Activated naive CD8-positive, alpha-beta T cell treated with anti-CD3 and anti-CD28 coated beads, Interleukin-2, amount 10 ng/mL, durations not matched to agents 7 days and 5 days (primary cell): ENCODE results near the gene PALM. TPM values are rescaled to one million over a fixed set of nuclear protein-coding genes. Genes with fewer than 3 reads are reported as not detected.
"Not testable (repeated sequence)": the region's sequence is repeated elsewhere in the genome, so short reads cannot be mapped to it uniquely, and the experiment has no call there.

Experiments used
- ATAC-seq: fragments of 150-1000 bp; cut with Tn5 transposase; one replicate; pipeline ENCODE4 v1.10.0; 2021; ENCODE audit warnings: low read depth, moderate library complexity
- POLR2A ChIA-PET: fragments of 350-600 bp; sonication (Branson Sonifier 250); formaldehyde crosslinking; loops from one replicate; lab custom pipeline; 2021; ENCODE audit warnings: antibody characterized with exemption; lab: Charles Lee
- DNase-seq: peaks from one replicate; pipeline ENCODE4 v3.0.0; 2021
- H3K27ac Mint-ChIP-seq: one replicate; pipeline ENCODE4 v1.8.0; 2022; ENCODE audit warnings: mild to moderate bottlenecking, mixed read lengths
- H3K27me3 Mint-ChIP-seq: one replicate; pipeline ENCODE4 v1.8.0; 2022; ENCODE audit warnings: mild to moderate bottlenecking, moderate library complexity, mixed read lengths
- H3K36me3 Mint-ChIP-seq: one replicate; pipeline ENCODE4 v1.8.0; 2021; ENCODE audit warnings: mild to moderate bottlenecking, mixed read lengths
- H3K4me1 Mint-ChIP-seq: one replicate; pipeline ENCODE4 v1.8.0; 2021; ENCODE audit warnings: mixed read lengths
- H3K4me3 Mint-ChIP-seq: one replicate; pipeline ENCODE4 v1.8.0; 2022; ENCODE audit warnings: mild to moderate bottlenecking, moderate library complexity, mixed read lengths
- H3K9me3 Mint-ChIP-seq: one replicate; pipeline ENCODE4 v1.8.0; 2021; ENCODE audit warnings: mixed read lengths
- total RNA-seq, 2 experiments: library from RNA; stranded (reverse); gene quantifications; one replicate each; pipeline ENCODE4 v1.2.3, GENCODE V29; 2021

PALM gene
- not detected for total RNA-seq

GRCh38 chr19:708154-709143, at the start of gene PALM:
PALM (plus strand) TSS chr19:708935; CDS start chr19:709147, 212 bp downstream.
- DNase-seq (no peak), ATAC-seq (no peak)
- no peaks in the 10 kb centered on the region for H3K9me3 Mint-ChIP-seq
- H3K36me3 Mint-ChIP-seq: no peaks in the 10 kb centered on the region
- peaks cover 36% of the 10 kb centered on the region for H3K27me3 Mint-ChIP-seq
- no peak within 1 kb of the TSS for H3K27ac Mint-ChIP-seq
- H3K4me1 Mint-ChIP-seq: no peaks in the 10 kb centered on the region
- no peak within 1 kb of the TSS for H3K4me3 Mint-ChIP-seq
- POLR2A ChIA-PET: interaction anchor here (0.6 kb wide), 1 partner anchor 10 kb away, joined by 3 read pairs; no protein-coding TSS in a partner anchor

GRCh38 chr19:660793-661426, 47.8 kb upstream of the PALM start:
- ATAC-seq: peak; percentile 7
- H3K9me3 Mint-ChIP-seq: no peaks in the 10 kb centered on the region
- POLR2A ChIA-PET: interaction anchor here (0.6 to 2.1 kb wide), 12 partner anchors 16 to 222 kb away, joined by 3 to 15 read pairs (median 4); partner anchors contain the start of genes BSG, CDC34, FSTL3 and POLRMT
- no peaks in the 10 kb centered on the region for H3K27me3 Mint-ChIP-seq
- H3K4me1 Mint-ChIP-seq: peaks cover 24% of the 10 kb centered on the region
- no peak for DNase-seq
- H3K4me3 Mint-ChIP-seq: peak overlapping the region; percentile 93
- H3K36me3 Mint-ChIP-seq: peaks cover 8% of the 10 kb centered on the region
- H3K27ac Mint-ChIP-seq: peak overlapping the region; percentile 95

GRCh38 chr19:661427-662196, 47.1 kb upstream of the PALM start:
- DNase-seq: peak; percentile 72
- H3K27ac Mint-ChIP-seq: peak overlapping the region; percentile 95
- ATAC-seq: peak; percentile 57
- peaks cover 23% of the 10 kb centered on the region for H3K4me1 Mint-ChIP-seq
- peak overlapping the region; percentile 93 for H3K4me3 Mint-ChIP-seq
- no peaks in the 10 kb centered on the region for H3K9me3 Mint-ChIP-seq
- H3K27me3 Mint-ChIP-seq: no peaks in the 10 kb centered on the region
- POLR2A ChIA-PET: interaction anchor here (0.7 to 2.1 kb wide), 8 partner anchors 15 to 150 kb away, joined by 3 to 15 read pairs (median 5); partner anchors contain the start of genes FSTL3 and POLRMT
- peaks cover 8% of the 10 kb centered on the region for H3K36me3 Mint-ChIP-seq

- Mint-ChIP-seq H3K9me3 (no peaks in the 10 kb centered on the region), H3K4me3 (peak overlapping the region; percentile 93)
Observed at GRCh38 chr19:662207-662961, 46.4 kb upstream of the PALM start.

GRCh38 chr19:662962-663681, 45.6 kb upstream of the PALM start, which contains the start of gene RNF126:
RNF126 (minus strand) TSS chr19:663214; CDS start chr19:663121, 93 bp downstream.
- Mint-ChIP-seq H3K27me3 (no peaks in the 10 kb centered on the region), H3K4me3 (peak within 1 kb of the TSS; percentile 93), H3K9me3 (no peaks in the 10 kb centered on the region), H3K27ac (peak within 1 kb of the TSS; percentile 95), H3K36me3 (peaks cover 8% of the 10 kb centered on the region), H3K4me1 (peaks cover 23% of the 10 kb centered on the region)
- DNase-seq: peak; percentile 93
- ATAC-seq: peak; percentile 51
- POLR2A ChIA-PET: interaction anchor here (0.8 to 2.2 kb wide), 11 partner anchors 14 to 152 kb away, joined by 3 to 21 read pairs (median 5); partner anchors contain the start of genes BSG and POLRMT

More at GRCh38 chr19:662207-662961, 46.4 kb upstream of the PALM start:
- Mint-ChIP-seq H3K36me3 (peaks cover 8% of the 10 kb centered on the region), H3K27me3 (no peaks in the 10 kb centered on the region), H3K27ac (peak overlapping the region; percentile 95), H3K4me1 (peaks cover 23% of the 10 kb centered on the region)
- POLR2A ChIA-PET: interaction anchor here (1.0 to 2.2 kb wide), 7 partner anchors 15 to 136 kb away, joined by 3 to 21 read pairs (median 5); partner anchors contain the start of genes BSG and POLRMT
- peak; percentile 77 for DNase-seq
- ATAC-seq: peak; percentile 38

- H3K36me3 Mint-ChIP-seq: peaks cover 8% of the 10 kb centered on the region
- H3K4me3 Mint-ChIP-seq: peak overlapping the region; percentile 88
- peaks cover 23% of the 10 kb centered on the region for H3K4me1 Mint-ChIP-seq
- no peaks in the 10 kb centered on the region for H3K9me3 Mint-ChIP-seq
- POLR2A ChIA-PET: interaction anchor here (0.8 to 2.2 kb wide), 11 partner anchors 14 to 153 kb away, joined by 3 to 21 read pairs (median 5); partner anchors contain the start of genes BSG and POLRMT
- DNase-seq (no peak), ATAC-seq (no peak)
- H3K27ac Mint-ChIP-seq: peak overlapping the region; percentile 85
- H3K27me3 Mint-ChIP-seq: peaks cover 6% of the 10 kb centered on the region
Observed at GRCh38 chr19:663682-664117, 45.0 kb upstream of the PALM start.

GRCh38 chr19:664913-665443, 43.8 kb upstream of the PALM start:
- peaks cover 13% of the 10 kb centered on the region for H3K27me3 Mint-ChIP-seq
- peak overlapping the region; percentile 85 for H3K27ac Mint-ChIP-seq
- ATAC-seq: no peak
- no peaks in the 10 kb centered on the region for H3K9me3 Mint-ChIP-seq
- peaks cover 6% of the 10 kb centered on the region for H3K36me3 Mint-ChIP-seq
- peak; percentile 79 for DNase-seq
- peak overlapping the region; percentile 45 for H3K4me3 Mint-ChIP-seq
- peaks cover 16% of the 10 kb centered on the region for H3K4me1 Mint-ChIP-seq
- POLR2A ChIA-PET: interaction anchor here (0.7 kb wide), 2 partner anchors 72 to 576 kb away, joined by 4 read pairs; no protein-coding TSS in a partner anchor

- ATAC-seq, DNase-seq, POLR2A ChIA-PET, H3K4me3 Mint-ChIP-seq, H3K9me3 Mint-ChIP-seq, H3K27ac Mint-ChIP-seq, H3K36me3 Mint-ChIP-seq: not testable (repeated sequence)
- Mint-ChIP-seq H3K4me1 (peaks cover 10% of the 10 kb centered on the region), H3K27me3 (peaks cover 16% of the 10 kb centered on the region)
Observed at GRCh38 chr19:666985-667573, 41.7 kb upstream of the PALM start.

GRCh38 chr19:668675-669434, 39.9 kb upstream of the PALM start:
- DNase-seq, H3K4me3 Mint-ChIP-seq, POLR2A ChIA-PET, H3K27ac Mint-ChIP-seq, H3K9me3 Mint-ChIP-seq, H3K36me3 Mint-ChIP-seq, H3K4me1 Mint-ChIP-seq, ATAC-seq: not testable (repeated sequence)
- peaks cover 20% of the 10 kb centered on the region for H3K27me3 Mint-ChIP-seq

- DNase-seq (no peak), ATAC-seq (no peak)
- Mint-ChIP-seq H3K4me1 (no peaks in the 10 kb centered on the region), H3K27ac (no peak overlapping the region), H3K36me3 (no peaks in the 10 kb centered on the region), H3K9me3 (no peaks in the 10 kb centered on the region), H3K27me3 (peaks cover 30% of the 10 kb centered on the region), H3K4me3 (no peak overlapping the region)
- POLR2A ChIA-PET: no interaction called here
Observed at GRCh38 chr19:670609-671075, 38.1 kb upstream of the PALM start.
